Activated naive CD8-positive, alpha-beta T cell treated with anti-CD3 and anti-CD28 coated beads, Interleukin-2, amount 50 U/mL, for 24 hours (primary cell): ENCODE measurements around the gene FOXP1.
"Not testable (repeated sequence)": the region's sequence is repeated elsewhere in the genome, so short reads cannot be mapped to it uniquely, and the experiment has no call there.

ENCODE experiments used
- ATAC-seq: fragments of 150-1000 bp; cut with Tn5 transposase; one replicate; pipeline ENCODE4 v1.10.0; 2021
- DNase-seq: peaks from one replicate; pipeline ENCODE4 v3.0.0; 2021
- H3K27ac Mint-ChIP-seq: one replicate; pipeline ENCODE4 v1.8.0; 2021; ENCODE audit warnings: mild to moderate bottlenecking, mixed read lengths
- H3K27me3 Mint-ChIP-seq: one replicate; pipeline ENCODE4 v1.8.0; 2021; ENCODE audit warnings: mixed read lengths
- H3K36me3 Mint-ChIP-seq: one replicate; pipeline ENCODE4 v1.8.0; 2021; ENCODE audit warnings: low read depth, mixed read lengths
- H3K4me1 Mint-ChIP-seq: one replicate; pipeline ENCODE4 v1.8.0; 2021; ENCODE audit warnings: mixed read lengths
- H3K4me3 Mint-ChIP-seq: one replicate; pipeline ENCODE4 v1.8.0; 2021; ENCODE audit warnings: mild to moderate bottlenecking, moderate library complexity, mixed read lengths
- H3K9me3 Mint-ChIP-seq: one replicate; pipeline ENCODE4 v1.8.0; 2021; ENCODE audit warnings: mixed read lengths

The FOXP1 gene

DNA sequence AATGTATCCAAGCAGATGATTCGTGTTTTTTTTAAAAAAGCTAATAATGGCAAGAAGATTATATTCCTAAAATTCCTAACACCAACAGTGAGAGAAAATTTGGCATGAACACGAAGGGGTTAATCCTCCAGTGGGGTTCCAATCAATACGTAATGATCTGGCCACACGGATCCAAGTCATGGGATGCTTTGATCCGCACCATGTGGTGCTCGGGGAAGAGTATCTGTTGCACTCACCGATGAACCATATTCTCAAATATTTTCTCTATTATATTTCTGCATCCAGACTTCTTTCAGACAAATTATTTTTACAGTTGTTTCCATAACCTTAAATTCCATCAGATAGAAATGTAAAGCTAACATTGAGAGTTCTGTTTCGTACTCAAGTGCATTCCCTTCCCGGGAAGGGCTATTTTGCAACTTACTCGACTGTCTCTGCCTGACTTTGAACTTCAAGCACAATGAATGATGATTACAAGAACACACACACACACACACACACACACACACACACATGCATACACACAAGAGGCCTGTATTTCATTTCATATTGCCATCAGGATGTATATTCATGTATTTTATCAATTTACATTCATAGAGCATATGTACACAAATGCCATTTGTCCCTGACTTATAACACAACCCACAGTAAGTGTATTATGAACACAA, 567.2 kb downstream of the FOXP1 start:
- H3K27me3 Mint-ChIP-seq, result no peaks in the 10 kb centered on the region
- H3K27ac Mint-ChIP-seq, result peak overlapping the region; percentile 60
- ATAC-seq (no peak), DNase-seq (no peak)
- peaks cover 70% of the 10 kb centered on the region for H3K36me3 Mint-ChIP-seq
- no peak overlapping the region for H3K4me3 Mint-ChIP-seq
- H3K4me1 Mint-ChIP-seq, result peaks cover 61% of the 10 kb centered on the region
- H3K9me3 Mint-ChIP-seq, result peaks cover 4% of the 10 kb centered on the region

DNA sequence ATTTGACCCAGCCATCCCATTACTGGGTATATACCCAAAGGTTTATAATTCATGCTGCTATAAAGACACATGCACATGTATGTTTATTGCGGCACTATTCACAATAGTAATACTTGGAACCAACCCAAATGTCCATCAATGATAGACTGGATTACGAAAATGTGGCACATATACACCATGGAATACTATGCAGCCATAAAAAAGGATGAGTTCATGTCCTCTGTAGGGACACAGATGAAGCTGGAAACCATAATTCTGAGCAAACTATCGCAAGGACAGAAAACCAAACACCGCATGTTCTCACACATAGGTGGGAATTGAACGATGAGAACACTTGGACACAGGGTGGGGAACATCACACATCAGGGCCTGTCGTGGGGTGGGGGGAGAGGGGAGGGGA, 568.9 kb downstream of the FOXP1 start:
- Mint-ChIP-seq H3K4me1 (peaks cover 67% of the 10 kb centered on the region), H3K36me3 (peaks cover 64% of the 10 kb centered on the region)
- not testable (repeated sequence) for H3K27ac Mint-ChIP-seq

DNA sequence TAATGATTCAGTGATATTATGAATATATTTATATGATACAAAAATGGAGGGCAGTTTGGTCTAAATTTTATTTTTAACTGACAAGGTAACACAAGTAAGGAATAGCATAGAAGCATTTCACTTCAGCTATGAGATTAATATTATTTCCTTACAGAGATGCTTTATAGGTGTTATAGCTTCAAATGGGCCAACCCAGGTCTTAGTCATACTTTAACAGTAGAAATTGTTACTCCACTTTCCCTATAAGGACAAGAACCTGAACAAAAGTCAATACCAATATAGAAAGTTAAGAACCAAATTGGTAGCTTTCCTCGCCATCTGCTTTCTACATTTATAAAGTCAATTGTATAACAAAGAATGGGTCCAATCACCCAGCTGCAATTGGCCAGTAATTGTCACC, 570.6 kb downstream of the FOXP1 start:
- ATAC-seq (no peak), DNase-seq (no peak)
- H3K4me3 Mint-ChIP-seq, result no peak overlapping the region
- peaks cover 4% of the 10 kb centered on the region for H3K9me3 Mint-ChIP-seq
- peaks cover 71% of the 10 kb centered on the region for H3K36me3 Mint-ChIP-seq
- no peaks in the 10 kb centered on the region for H3K27me3 Mint-ChIP-seq
- H3K27ac Mint-ChIP-seq, result peak overlapping the region; percentile 97
- peaks cover 76% of the 10 kb centered on the region for H3K4me1 Mint-ChIP-seq

More for the DNA sequence above, 568.9 kb downstream of the FOXP1 start:
- H3K4me3 Mint-ChIP-seq, ATAC-seq, H3K27me3 Mint-ChIP-seq, DNase-seq, H3K9me3 Mint-ChIP-seq: not testable (repeated sequence)

DNA sequence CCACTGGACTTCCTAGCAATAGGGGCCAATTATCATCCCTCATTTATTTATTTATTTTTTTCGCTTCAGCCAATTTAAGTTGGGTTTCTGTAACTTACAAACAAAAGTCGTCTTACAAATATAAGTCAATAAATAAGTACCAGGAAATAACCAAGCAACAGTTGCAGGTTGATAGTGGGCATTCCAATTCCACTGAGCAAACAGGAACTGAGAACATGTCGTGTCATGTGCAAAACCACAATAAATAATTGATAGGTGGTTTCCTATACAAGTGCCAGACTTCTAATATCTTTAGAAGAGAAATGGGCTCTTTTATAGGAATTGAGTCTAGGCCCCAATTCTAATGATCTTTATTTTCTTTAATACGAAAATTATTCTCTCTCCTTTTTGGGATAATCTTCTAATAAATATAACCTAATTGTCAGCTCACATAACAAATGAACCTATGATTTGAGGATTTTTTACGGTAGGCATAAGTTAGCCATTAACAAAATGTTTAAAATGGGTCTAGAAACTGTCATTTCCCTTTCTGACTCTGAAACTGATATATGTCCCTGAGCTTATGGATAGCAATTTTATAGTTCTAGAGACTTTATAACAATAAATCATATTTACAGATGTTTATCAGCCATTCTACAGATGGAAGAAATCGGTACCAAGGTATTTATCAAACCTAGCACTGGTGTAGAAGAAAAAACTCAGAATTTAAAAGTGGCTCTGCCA, 571.8 kb downstream of the FOXP1 start:
- no peak for DNase-seq
- Mint-ChIP-seq H3K36me3 (peaks cover 68% of the 10 kb centered on the region), H3K9me3 (peaks cover 4% of the 10 kb centered on the region), H3K4me1 (peaks cover 81% of the 10 kb centered on the region), H3K4me3 (peak overlapping the region; percentile 55), H3K27me3 (no peaks in the 10 kb centered on the region), H3K27ac (peak overlapping the region; percentile 97)
- no peak for ATAC-seq

DNA sequence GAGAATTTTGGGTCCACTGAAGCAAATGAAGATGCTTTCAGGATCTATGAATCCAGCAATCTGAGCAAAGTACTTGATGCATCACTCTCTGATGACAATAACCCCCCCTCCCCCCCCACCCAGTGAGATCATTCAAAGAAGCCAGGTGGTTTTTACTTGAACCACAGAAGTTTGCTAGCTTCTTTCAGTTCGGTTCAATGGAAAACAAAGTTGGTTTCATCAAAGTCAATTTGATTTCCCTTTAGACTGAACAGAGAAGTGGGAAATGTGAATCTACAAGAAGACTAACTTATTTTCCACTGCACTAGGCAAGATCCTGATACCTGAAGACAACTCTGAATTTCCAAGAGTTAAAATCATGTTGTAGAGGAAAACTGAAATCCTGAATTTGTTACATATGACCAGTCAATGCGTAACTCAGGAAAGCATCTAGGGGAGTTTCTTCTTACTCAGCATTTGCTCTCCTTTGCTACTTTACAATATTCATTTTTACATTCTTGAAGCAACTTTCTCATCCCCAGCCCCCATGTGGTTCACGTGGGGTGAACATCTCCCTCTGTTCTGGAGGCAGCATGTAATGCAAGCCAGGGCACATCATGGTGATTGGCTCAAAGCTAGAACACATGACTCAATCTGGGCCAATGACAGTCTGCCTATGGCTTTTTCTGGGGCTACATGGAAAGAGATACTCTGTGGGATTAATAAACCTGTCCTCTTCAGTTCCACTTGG, 572.6 kb downstream of the FOXP1 start:
- Mint-ChIP-seq H3K4me1 (peaks cover 86% of the 10 kb centered on the region), H3K27me3 (no peaks in the 10 kb centered on the region), H3K9me3 (peaks cover 4% of the 10 kb centered on the region), H3K4me3 (peak overlapping the region; percentile 55), H3K36me3 (peaks cover 61% of the 10 kb centered on the region), H3K27ac (peak overlapping the region; percentile 97)
- ATAC-seq, result peak; percentile 94
- peak; percentile 69 for DNase-seq

DNA sequence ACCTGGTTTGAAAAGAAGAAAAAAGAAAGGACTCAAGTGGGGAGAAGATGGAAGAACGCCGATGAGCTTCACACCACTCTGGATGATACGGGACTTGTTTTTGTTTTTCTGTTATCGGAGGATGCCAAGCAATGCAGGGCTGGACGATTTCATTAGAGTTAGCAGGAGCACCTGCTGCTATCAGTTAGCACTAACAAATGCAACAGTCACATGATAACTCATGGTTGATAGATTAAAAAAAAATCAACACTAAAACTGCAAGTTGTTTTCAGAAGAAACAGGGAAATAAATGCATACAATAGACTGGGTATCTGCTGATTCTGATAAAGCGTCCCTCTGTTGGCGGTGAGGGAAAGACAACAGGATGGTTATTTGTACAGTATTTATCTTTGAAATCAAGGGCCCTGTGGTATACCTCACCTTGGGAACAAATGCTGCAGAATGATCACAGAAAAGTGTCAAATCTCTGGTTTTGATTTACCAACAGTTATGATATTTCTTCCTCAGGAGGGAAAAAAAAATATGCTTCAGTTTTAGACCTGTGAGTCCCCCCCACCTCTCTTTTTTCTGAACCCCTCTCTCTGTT, 575.1 kb downstream of the FOXP1 start:
- Mint-ChIP-seq H3K4me3 (no peak overlapping the region), H3K36me3 (peaks cover 46% of the 10 kb centered on the region), H3K4me1 (peaks cover 82% of the 10 kb centered on the region), H3K9me3 (peaks cover 4% of the 10 kb centered on the region), H3K27ac (peak overlapping the region; percentile 97), H3K27me3 (no peaks in the 10 kb centered on the region)
- DNase-seq (no peak), ATAC-seq (no peak)

DNA sequence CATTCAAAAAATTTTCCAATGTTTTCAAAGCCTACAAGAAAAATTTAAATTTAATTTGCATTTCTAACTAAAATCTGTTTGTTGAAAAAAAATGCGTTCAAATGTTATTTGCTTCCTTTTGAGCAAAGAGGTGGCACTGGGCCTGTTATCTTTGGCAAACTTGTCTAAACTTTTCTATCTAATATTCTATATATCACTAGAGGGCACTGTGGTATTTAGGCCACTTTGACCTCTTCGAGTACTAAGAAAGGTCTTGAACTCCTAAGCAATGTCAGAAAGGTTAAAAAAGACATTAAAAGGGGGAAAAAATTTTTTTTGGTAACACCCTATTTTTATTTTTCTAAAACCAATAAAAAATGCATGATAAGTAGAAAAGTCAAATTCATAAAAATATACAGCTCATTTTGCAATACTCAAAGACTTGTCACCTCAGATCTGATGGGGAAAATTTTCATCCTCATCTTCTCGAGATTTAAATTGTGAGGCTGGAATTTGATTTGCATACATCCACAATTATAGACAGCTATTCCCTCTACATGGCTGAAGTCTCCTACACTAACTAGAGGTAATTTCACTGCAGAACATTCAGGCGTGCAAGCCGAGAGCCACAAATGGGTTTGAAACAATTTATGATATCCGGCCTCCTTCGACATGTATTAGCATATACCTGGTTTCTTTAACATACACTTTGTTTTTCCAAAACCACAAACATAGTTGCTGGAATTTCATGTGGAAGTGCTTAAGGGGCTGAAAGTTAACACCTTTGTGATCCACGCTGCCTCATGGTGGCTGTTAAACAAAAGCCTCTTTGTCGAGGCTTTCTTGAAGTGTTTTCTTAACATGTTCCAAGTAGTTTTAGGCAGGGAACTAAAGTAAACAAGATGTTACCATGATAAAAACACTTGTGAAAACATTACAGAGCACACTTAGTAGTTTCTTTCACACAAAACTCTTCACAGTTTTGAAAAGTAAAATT, 576.4 kb downstream of the FOXP1 start:
- H3K36me3 Mint-ChIP-seq, result peaks cover 42% of the 10 kb centered on the region
- no peaks in the 10 kb centered on the region for H3K9me3 Mint-ChIP-seq
- H3K27ac Mint-ChIP-seq, result peak overlapping the region; percentile 97
- ATAC-seq (no peak), DNase-seq (no peak)
- no peaks in the 10 kb centered on the region for H3K27me3 Mint-ChIP-seq
- H3K4me3 Mint-ChIP-seq, result no peak overlapping the region
- H3K4me1 Mint-ChIP-seq, result peaks cover 80% of the 10 kb centered on the region

DNA sequence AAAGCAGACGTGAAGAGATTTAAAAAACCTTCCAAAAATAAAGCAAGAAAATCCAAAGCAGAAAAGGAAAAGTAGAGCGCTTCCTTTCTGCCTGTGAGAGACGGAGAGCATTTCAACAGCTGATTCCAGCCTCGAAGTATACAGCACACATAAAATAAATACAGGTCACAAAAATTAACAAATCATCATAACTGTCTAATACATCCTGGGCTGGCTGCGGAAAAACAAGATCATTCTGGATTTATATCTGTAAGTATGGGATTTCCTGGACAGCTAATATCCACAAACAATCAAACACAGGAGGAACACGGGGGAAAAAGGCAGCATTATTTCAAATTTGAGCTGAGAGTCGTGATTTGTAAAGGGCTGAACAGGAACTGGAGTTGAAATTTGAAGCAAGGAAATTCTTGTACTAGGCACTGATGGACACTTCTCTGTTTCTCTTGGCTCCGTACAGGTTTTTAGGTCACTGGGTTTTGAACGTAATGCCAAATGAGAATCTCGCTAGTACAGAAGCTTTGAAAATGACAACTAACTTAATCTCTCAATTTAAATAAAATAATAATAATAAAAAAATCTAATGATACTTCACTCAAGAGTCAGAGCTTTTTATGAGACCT, 577.7 kb downstream of the FOXP1 start:
- Mint-ChIP-seq H3K4me3 (no peak overlapping the region), H3K36me3 (peaks cover 42% of the 10 kb centered on the region), H3K4me1 (peaks cover 80% of the 10 kb centered on the region), H3K9me3 (no peaks in the 10 kb centered on the region), H3K27ac (peak overlapping the region; percentile 65), H3K27me3 (no peaks in the 10 kb centered on the region)
- no peak for DNase-seq
- no peak for ATAC-seq

DNA sequence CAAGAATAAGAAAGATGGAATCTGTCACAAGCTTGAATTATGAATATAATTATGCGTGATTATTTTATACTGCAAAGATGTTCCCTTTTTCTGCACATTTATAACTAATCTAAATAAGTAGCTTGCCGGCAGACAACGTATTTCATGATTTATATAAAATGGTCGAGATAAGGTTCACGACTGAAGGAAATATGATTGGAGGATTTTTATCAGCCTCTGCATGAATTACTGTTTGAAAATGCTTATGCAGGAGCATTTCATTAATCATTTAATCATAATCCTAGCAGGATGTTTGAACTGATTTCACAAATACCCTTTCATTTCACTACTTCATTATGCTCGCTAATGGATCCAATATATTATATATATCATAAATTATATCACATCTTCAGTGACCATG, 580.0 kb downstream of the FOXP1 start:
- ATAC-seq (no peak), DNase-seq (no peak)
- Mint-ChIP-seq H3K27me3 (no peaks in the 10 kb centered on the region), H3K36me3 (peaks cover 51% of the 10 kb centered on the region), H3K4me1 (peaks cover 72% of the 10 kb centered on the region), H3K9me3 (no peaks in the 10 kb centered on the region), H3K4me3 (no peak overlapping the region), H3K27ac (no peak overlapping the region)

DNA sequence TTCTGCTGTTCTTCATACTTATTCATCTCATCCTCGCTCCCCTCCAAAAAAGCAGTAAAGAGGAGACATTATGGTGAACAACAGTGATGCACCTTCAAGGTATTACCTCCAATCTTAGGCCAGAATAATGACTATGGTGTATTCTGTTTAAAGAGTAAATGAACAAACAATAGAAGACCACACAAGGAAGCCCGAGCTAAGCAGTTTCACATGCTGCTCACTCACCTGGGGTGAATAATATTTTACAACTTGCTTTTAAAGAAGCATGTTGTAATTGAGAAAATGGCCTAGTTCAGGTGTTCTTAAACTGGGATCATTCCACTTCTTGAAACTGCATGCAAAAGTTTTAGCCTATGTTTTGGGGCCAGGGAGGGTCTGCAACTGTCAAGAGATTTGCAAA, 581.2 kb downstream of the FOXP1 start:
- H3K27ac Mint-ChIP-seq, result peak overlapping the region; percentile 78

DNA sequence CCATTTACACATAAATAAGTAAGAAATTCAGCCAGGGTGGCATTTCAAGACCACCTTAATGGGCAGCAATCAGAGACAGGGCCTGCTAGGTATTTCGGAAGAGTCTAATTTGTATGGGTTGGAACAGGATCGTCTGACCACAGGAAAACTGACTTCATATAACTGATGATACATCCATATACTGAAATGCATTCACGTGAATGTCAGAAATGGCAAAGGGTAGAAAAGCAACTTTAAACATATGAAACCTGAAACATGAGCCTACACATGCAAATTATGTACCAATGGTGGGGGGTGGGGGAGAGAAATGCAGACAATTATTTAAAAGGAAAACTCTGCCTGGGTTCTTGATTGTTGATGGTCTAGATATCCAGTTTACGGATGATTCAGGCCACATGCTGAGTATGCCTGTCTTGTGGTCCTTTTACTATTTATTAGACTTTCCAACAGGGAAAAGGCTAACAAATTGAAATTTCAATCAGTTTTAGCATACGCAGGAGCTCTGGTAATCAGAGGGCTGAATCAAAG, 582.2 kb downstream of the FOXP1 start:
- Mint-ChIP-seq H3K9me3 (no peaks in the 10 kb centered on the region), H3K27ac (peak overlapping the region; percentile 78), H3K27me3 (no peaks in the 10 kb centered on the region), H3K4me3 (no peak overlapping the region), H3K4me1 (peaks cover 53% of the 10 kb centered on the region), H3K36me3 (peaks cover 61% of the 10 kb centered on the region)
- peak; percentile 46 for ATAC-seq
- DNase-seq, result no peak

More for the DNA sequence above, 581.2 kb downstream of the FOXP1 start:
- H3K27me3 Mint-ChIP-seq, result no peaks in the 10 kb centered on the region
- ATAC-seq (no peak), DNase-seq (no peak)
- H3K36me3 Mint-ChIP-seq, result peaks cover 55% of the 10 kb centered on the region
- H3K4me1 Mint-ChIP-seq, result peaks cover 60% of the 10 kb centered on the region
- no peaks in the 10 kb centered on the region for H3K9me3 Mint-ChIP-seq
- no peak overlapping the region for H3K4me3 Mint-ChIP-seq

DNA sequence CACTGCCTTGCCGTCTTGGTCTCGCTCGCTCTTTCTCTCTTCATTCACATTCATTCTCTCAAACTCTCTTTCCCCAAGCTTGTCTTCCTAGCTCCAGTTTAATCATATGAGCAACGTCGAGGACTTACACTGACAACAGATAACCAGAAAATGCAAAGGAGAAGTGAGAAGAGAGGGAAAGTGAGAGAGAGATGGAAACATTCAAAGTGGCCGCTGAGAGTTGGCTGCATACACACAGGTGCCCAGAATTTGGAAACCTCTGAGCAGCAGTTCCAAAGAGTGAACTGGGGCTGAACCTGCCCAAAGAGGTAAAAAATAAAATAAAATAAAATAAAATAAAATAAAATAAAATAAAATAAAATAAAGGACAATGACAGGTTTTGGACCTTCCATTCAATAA, 583.0 kb downstream of the FOXP1 start:
- H3K36me3 Mint-ChIP-seq, result peaks cover 62% of the 10 kb centered on the region
- H3K27ac Mint-ChIP-seq, result peak overlapping the region; percentile 21
- H3K4me3 Mint-ChIP-seq, result no peak overlapping the region
- H3K4me1 Mint-ChIP-seq, result peaks cover 47% of the 10 kb centered on the region
- DNase-seq (no peak), ATAC-seq (no peak)
- H3K9me3 Mint-ChIP-seq, result no peaks in the 10 kb centered on the region
- H3K27me3 Mint-ChIP-seq, result no peaks in the 10 kb centered on the region

DNA sequence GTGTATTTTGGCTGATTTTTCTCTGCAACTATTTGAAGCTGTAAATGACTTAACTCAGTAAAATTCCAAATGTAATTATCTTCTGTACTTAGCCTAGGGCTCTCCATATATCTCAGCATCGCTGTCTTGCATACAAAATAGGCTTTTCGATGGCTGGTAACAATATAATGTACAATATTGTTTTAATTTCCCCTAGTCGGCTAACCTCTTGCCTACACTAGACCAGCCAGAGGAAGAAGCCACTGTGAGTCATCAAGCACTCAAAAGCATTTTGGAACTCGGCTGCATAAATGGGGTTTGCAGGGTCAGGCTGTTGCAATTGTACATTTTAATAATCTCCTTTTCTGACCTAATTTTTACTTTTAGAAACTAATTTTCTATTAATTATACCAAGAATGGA, 583.8 kb downstream of the FOXP1 start:
- no peak for DNase-seq
- H3K4me1 Mint-ChIP-seq, result peaks cover 46% of the 10 kb centered on the region
- peak overlapping the region; percentile 21 for H3K27ac Mint-ChIP-seq
- H3K27me3 Mint-ChIP-seq, result no peaks in the 10 kb centered on the region
- H3K36me3 Mint-ChIP-seq, result peaks cover 68% of the 10 kb centered on the region
- no peaks in the 10 kb centered on the region for H3K9me3 Mint-ChIP-seq
- peak; percentile 71 for ATAC-seq
- H3K4me3 Mint-ChIP-seq, result no peak overlapping the region
